ENCODE results near the gene MPDZ. TPM values are rescaled to one million over a fixed set of nuclear protein-coding genes. Genes with fewer than 3 reads are reported as not detected.
A peak's percentile ranks its signal among the peaks of the same experiment; 100 is the strongest.

MPDZ gene
- total RNA-seq = 1 to 10 TPM; 3.1 to 8.5 TPM
- long read RNA-seq = 0 reads

GRCh38 chr9:13279284-13280141 lies at the start of gene MPDZ:
TSS of gene MPDZ (minus strand) at chr9:13279692. CDS start at chr9:13250315, 29,377 bp downstream.
- DNase-seq (peak; percentile 27 to 40), ATAC-seq (peak; percentile 60)
- intact Hi-C loops (cut with DNase I, micrococcal nuclease) = no loop called here

- intact Hi-C loops (cut with DNase I, micrococcal nuclease) = no loop called here
- DNase-seq (no peak), ATAC-seq (no peak)
Measured at GRCh38 chr9:13324988-13325387, 45.5 kb upstream of the MPDZ start.

GRCh38 chr9:13322828-13323550 lies 43.5 kb upstream of the MPDZ start:
- intact Hi-C loops (cut with DNase I, micrococcal nuclease) = no loop called here
- ATAC-seq = no peak
- peak; percentile 12 to 65 for DNase-seq

GRCh38 chr9:13318027-13318426 lies 38.5 kb upstream of the MPDZ start:
- DNase-seq (no peak), ATAC-seq (no peak)
- intact Hi-C loops (cut with DNase I, micrococcal nuclease) = no loop called here

- DNase-seq (no peak), ATAC-seq (no peak)
- intact Hi-C loops (cut with DNase I, micrococcal nuclease) = no loop called here
Measured at GRCh38 chr9:13296972-13297371, 17.5 kb upstream of the MPDZ start.

GRCh38 chr9:13295556-13295955 lies 16.1 kb upstream of the MPDZ start:
- DNase-seq (no peak), ATAC-seq (no peak)
- intact Hi-C loops (cut with DNase I, micrococcal nuclease) = no loop called here

GRCh38 chr9:13292782-13293181 lies 13.3 kb upstream of the MPDZ start:
- ATAC-seq (no peak), DNase-seq (no peak)
- intact Hi-C loops (cut with DNase I, micrococcal nuclease) = no loop called here

- ATAC-seq (no peak), DNase-seq (no peak)
- intact Hi-C loops (cut with DNase I, micrococcal nuclease) = no loop called here
Measured at GRCh38 chr9:13292158-13292557, 12.7 kb upstream of the MPDZ start.

GRCh38 chr9:13291718-13292117 lies 12.2 kb upstream of the MPDZ start:
- ATAC-seq = no peak
- intact Hi-C loops (cut with DNase I, micrococcal nuclease) = no loop called here
- DNase-seq = no peak

- ATAC-seq (no peak), DNase-seq (no peak)
- intact Hi-C loops (cut with DNase I, micrococcal nuclease) = no loop called here
Measured at GRCh38 chr9:13284011-13284410, 4.5 kb upstream of the MPDZ start.

- ATAC-seq = no peak
- intact Hi-C loops (cut with DNase I, micrococcal nuclease) = no loop called here
- DNase-seq = no peak
Measured at GRCh38 chr9:13282998-13283397, 3.5 kb upstream of the MPDZ start.

- ATAC-seq = no peak
- intact Hi-C loops (cut with DNase I, micrococcal nuclease) = no loop called here
- no peak for DNase-seq
Measured at GRCh38 chr9:13281356-13282016, 2.0 kb upstream of the MPDZ start.

GRCh38 chr9:13278368-13279246 lies 885 bp downstream of the MPDZ start:
- ATAC-seq = no peak

GRCh38 chr9:13278023-13278367 lies 1.5 kb downstream of the MPDZ start:
- intact Hi-C loops (cut with DNase I, micrococcal nuclease) = no loop called here
- ATAC-seq = no peak
- no peak for DNase-seq

More at GRCh38 chr9:13278368-13279246, 885 bp downstream of the MPDZ start:
- intact Hi-C loops (cut with DNase I, micrococcal nuclease) = no loop called here
- DNase-seq = peak; percentile 15 to 46

- DNase-seq (no peak), ATAC-seq (no peak)
- intact Hi-C loops (cut with DNase I, micrococcal nuclease) = no loop called here
Measured at GRCh38 chr9:13274886-13275641, 4.4 kb downstream of the MPDZ start.

- intact Hi-C loops (cut with DNase I, micrococcal nuclease) = no loop called here
- DNase-seq (no peak), ATAC-seq (no peak)
Measured at GRCh38 chr9:13270734-13271133, 8.8 kb downstream of the MPDZ start.

GRCh38 chr9:13269589-13270452 lies 9.7 kb downstream of the MPDZ start:
- intact Hi-C loops (cut with DNase I, micrococcal nuclease) = no loop called here
- DNase-seq (no peak), ATAC-seq (no peak)
